ENCODE results near the gene TRIM63.
A peak's percentile ranks its signal among the peaks of the same experiment; 100 is the strongest.

Gene TRIM63

DNA sequence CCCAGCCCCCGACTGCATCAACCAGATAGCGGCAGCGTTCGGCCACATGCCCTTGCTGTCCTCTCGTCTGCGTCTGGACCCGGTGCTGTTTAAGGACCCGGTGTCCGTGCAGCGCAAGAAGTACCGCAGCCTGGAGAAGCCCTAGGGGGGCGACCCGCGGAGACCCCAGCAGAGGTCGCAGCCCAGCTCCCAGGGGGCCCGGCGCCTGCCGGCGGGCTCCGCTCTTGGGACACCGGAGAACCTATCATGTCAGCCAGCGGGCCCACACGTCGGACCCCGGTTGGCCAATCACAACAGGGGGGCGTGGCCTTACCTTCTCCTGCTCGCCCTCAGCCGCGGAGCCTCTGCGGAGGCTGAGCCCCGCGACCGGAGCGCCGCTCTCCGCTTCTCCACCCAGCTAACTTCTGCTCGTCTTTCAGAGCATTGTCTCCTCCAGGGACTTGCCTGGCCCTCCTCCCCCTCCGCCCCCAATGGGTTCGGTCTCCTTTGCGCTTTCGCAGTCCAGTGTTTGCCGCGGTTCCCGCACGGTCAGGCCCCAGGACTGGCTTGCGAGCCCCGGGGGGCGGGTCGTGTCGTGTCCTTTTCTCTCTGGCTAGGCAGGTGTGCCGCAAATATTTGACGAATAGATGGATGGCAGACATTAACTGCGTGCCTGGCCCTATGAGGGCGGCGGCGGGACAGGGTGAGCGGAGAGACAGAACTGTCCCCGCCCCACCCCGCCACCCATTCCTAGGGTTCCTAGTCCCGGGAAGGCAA is 32.0 kb downstream of the TRIM63 start:
- peaks cover 24% of the 10 kb centered on the region for H3K27me3 Mint-ChIP-seq
- H3K9me3 Mint-ChIP-seq, result no peaks in the 10 kb centered on the region
- peaks cover 24% of the 10 kb centered on the region for H3K4me1 Mint-ChIP-seq
- ATAC-seq (peak; percentile 95), DNase-seq (peak; percentile 87 to 91)
- H3K27ac Mint-ChIP-seq, result peak overlapping the region; percentile 71 to 89
- peak overlapping the region; percentile 93 to 98 for H3K4me3 Mint-ChIP-seq

DNA sequence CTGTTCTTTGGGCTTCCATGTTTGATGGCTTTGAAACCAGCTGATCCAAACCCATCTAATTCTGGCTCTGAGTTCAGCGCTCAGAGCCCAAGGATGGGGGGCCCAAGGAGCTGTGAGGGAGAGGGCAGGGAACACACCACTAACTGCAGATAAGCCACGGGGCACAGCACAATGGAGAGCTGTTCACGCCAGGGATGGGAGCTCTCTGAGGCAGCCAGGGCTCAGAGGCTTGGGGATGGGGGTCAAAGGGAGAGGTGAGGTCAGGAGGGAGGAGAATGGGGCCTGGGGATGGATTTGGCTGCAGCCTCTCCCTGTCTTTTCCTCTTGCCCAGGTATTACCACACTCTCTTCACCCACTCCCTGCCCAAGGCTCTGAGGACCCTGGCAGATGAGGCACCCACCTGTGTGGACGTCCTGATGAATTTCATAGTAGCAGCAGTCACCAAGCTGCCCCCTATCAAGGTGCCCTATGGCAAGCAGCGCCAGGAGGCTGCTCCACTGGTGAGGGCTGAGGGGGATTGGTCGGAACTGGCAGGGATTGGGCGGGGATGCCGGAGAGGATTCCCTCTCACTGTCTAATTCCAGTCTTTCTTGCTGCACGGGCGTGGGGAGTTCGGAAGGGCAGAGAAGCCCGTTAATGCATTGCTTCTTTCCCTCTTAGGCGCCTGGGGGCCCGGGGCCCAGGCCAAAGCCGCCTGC is 32.8 kb downstream of the TRIM63 start:
- H3K9me3 Mint-ChIP-seq, result no peaks in the 10 kb centered on the region
- ATAC-seq, result no peak
- no peak overlapping the region for H3K27ac Mint-ChIP-seq
- no peak for DNase-seq
- peaks cover 26% of the 10 kb centered on the region for H3K27me3 Mint-ChIP-seq
- peaks cover 24% of the 10 kb centered on the region for H3K4me1 Mint-ChIP-seq
- peak overlapping the region; percentile 93 to 98 for H3K4me3 Mint-ChIP-seq

DNA sequence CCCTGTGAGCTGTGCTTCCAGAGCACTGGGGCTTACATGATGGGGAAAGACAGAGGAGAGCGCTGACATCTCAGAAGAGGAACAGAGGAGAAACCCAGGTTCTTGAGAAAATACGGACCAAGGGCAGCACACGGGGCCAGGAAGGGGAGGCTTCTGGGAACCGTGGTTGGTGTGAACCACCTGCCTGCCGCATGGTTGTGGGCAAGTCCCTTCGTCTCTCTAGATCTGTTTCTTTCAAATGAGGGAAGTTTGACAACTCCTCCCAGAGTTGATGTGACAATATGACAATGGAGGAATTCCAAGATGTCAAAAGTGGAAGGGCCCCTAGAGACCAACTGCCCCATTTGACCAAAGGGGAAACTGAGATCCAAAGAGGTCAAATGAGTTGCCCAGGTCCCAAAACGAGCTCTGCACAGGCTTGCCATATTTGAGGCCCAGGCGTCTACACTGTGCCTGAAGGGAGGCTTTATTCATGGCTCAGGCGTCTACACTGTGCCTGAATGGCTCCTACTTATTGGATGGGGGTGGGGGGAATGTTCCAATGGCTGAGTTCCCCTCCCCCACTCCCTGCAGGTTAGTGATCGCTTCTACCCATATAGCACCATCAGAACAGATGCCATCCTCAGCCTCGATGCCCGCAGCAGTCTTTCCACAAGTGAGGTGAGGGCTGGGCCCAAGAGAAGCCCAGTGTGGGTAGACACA is 34.6 kb downstream of the TRIM63 start:
- no peak overlapping the region for H3K27ac Mint-ChIP-seq
- peaks cover 27% of the 10 kb centered on the region for H3K4me1 Mint-ChIP-seq
- ATAC-seq (no peak), DNase-seq (no peak)
- H3K9me3 Mint-ChIP-seq, result no peaks in the 10 kb centered on the region
- no peak overlapping the region for H3K4me3 Mint-ChIP-seq
- H3K27me3 Mint-ChIP-seq, result peaks cover 23% of the 10 kb centered on the region

DNA sequence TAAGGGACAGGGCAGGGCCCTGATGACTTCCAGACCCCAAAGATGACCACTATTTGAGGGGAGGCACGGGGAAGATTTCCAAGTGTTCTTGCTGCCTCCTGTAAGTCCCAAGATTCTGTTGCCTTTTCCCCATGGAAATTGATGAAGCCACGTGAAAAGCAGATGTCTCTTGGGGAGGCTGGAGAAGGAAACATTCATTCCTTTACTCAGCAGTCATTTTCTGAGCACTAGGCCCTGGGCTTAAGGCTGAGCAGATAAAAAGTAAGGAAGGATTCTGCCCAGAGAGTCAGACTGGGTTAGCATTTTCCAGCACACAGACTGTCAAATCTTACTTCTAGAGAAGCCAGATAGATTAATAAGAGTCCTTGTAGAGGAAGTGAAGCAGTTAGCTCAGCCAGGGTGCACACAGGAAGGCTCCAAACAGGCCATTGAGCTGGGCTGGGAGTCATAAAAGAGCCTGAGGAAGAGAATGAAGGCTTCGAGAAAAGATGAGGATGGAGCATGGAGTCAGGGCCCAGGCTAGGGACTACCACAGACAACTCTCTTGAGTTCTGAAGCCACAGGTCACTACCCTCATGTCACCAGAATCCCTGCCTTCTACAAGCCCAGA is 35.7 kb downstream of the TRIM63 start:
- no peak overlapping the region for H3K27ac Mint-ChIP-seq
- DNase-seq, result no peak
- no peak overlapping the region for H3K4me3 Mint-ChIP-seq
- peaks cover 28% of the 10 kb centered on the region for H3K4me1 Mint-ChIP-seq
- no peaks in the 10 kb centered on the region for H3K9me3 Mint-ChIP-seq
- ATAC-seq, result no peak
- peaks cover 23% of the 10 kb centered on the region for H3K27me3 Mint-ChIP-seq

DNA sequence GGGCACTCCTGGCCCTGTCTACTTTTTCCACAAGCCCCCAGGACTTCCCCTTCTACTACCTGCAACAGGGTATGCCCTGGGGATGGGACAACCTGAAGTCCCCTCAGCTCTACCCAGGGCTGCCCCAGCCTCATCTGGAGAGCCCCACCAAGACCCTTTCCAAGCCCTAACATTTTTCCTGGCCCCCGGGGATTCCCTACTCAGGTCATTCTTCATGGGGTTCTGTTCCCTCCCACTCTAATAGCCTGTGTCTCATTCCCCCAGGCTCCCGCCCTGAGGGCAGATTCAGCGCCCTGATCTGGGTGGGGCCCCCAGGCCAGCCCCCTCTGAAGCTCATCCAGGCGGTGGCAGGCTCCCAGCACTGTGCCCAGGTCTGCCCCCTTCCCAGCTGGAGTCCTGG is 36.2 kb downstream of the TRIM63 start:
- Mint-ChIP-seq H3K4me1 (peaks cover 23% of the 10 kb centered on the region), H3K27ac (no peak overlapping the region), H3K9me3 (no peaks in the 10 kb centered on the region), H3K27me3 (peaks cover 23% of the 10 kb centered on the region), H3K4me3 (no peak overlapping the region)
- DNase-seq (no peak), ATAC-seq (no peak)

DNA sequence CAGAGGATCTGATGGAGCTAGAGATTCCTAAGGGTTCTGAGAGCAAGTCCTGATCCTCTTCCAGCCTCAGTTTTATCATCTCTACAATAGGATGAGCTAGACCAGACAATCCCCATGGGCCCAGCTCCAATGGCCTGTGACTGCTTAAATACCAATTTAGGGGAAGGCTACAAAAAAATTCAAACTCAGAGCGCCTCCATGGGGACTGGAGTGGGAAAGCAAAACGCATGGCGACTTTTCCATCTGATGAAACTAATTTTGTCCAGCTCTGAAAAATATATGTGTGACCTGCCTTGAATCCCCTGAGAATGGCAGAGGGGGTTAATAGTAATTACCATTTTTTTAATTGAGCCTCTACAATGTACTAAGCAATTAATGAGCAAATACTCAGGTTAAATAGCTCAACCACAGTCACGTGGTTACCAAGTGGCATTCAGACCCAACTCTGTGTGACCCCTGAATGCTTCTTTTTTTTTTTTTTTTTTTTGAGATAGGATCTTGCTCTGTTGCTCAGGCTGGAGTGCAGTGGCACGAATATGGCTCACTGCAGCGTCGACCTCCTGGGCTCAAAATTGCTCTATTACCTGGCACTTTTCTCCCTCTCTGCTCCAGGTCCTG is 37.5 kb downstream of the TRIM63 start:
- Mint-ChIP-seq H3K4me3 (no peak overlapping the region), H3K4me1 (peaks cover 15% of the 10 kb centered on the region), H3K27me3 (peaks cover 23% of the 10 kb centered on the region), H3K27ac (no peak overlapping the region), H3K9me3 (no peaks in the 10 kb centered on the region)
- ATAC-seq (no peak), DNase-seq (no peak)

DNA sequence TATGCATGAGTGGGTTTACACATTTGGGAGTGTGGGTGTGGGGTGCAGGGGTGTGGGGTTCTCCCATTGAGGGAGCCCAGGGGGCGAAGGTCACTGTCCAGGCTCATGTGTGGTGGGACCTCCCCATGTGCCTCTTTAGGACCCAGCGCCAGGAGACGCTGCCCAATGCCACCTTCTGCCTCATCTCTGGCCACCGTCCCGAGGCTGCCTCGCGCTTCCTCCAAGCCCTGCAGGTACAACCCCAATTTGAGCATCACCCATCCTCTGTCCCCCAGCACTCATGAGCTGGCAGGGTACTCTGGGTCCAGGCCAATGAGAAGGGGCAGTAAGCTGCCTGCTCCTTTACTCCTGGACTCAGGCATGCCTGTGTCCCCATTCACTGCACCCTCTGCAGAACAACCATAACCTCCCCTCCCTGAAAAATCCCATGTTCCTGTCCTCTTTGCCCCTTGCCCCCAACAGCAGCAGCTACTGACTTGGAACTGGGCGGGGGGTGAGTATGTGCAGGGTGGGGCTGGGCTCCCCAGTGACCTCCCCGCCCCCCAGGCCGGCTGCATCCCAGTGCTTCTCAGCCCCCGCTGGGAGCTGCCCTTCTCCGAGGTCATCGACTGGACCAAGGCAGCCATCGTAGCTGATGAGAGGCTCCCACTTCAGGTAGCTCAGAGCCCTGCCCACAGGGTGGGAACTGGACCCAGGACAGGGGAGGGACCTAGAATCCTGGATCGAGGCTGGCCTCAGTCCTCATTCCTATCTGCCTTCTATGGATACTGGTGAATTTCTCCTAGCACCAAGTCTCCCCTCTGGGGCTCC is 38.2 kb downstream of the TRIM63 start:
- H3K4me3 Mint-ChIP-seq, result no peak overlapping the region
- H3K9me3 Mint-ChIP-seq, result no peaks in the 10 kb centered on the region
- H3K27me3 Mint-ChIP-seq, result peaks cover 18% of the 10 kb centered on the region
- no peak for DNase-seq
- no peak overlapping the region for H3K27ac Mint-ChIP-seq
- no peak for ATAC-seq
- peaks cover 8% of the 10 kb centered on the region for H3K4me1 Mint-ChIP-seq

DNA sequence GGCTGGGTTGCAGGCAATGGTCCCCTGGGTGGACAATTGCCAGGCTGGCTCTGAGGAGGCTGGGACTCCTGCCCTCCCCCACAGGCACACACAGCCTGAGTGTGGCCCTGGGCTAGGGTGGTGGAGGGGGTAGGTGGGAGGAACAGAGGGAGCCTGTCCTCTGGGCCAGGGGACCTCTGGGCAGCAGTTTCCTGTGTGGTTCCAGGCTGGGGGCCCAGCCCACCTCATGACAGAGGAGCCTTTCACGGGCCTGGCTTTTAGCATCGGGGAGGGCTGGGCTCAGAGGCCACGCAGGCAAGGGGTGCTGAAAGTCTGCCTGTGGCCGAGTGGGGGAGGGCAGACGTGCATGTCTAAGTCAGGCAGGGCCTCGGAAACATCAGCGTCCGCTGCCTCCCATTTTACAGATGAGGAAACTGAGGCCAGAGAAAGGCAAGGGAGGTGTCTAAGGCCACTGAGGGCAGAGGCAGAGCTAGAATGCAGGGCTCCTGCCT is 38.9 kb downstream of the TRIM63 start:
- ATAC-seq (no peak), DNase-seq (no peak)
- Mint-ChIP-seq H3K27me3 (peaks cover 11% of the 10 kb centered on the region), H3K27ac (no peak overlapping the region), H3K4me1 (peaks cover 6% of the 10 kb centered on the region), H3K4me3 (no peak overlapping the region), H3K9me3 (no peaks in the 10 kb centered on the region)

DNA sequence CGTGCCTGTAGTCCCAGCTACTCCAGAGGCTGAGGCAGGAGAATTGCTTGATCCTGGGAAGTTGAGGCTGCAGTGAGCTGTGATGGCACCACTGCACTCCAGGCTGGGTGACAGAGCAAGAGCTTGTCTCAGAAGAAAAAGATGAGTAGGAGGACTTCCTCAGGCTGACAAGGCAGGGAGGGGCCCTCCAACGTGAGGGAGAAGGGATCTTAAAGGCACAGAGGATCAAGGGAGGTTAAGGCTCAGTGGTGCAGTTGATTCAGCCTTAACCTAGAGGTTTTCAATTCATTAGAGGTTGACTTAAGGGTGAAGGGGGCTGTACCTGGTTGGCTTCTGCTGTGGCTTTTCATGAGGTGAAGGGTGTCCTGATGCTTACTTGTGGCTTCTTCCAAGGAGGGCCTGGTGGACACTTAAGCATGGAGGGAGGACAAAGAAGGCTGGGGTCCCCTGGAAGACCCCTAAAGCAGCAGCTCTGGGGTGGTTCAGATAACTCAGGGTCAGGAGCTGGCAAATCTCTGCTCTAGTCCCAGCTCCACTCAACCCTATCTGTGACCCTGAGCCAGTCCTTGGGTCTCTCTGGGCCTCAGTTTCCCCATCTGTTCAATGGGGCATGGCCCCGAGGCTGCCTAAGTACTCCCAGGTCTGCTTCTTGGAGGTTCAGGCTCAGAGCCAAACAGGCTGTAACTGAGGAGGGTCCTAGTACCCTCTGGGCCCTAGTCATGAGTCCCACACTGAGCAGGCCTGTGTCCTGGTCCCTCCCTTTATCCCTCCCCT is 39.5 kb downstream of the TRIM63 start:
- DNase-seq (no peak), ATAC-seq (peak; percentile 60)
- Mint-ChIP-seq H3K4me3 (no peak overlapping the region), H3K27ac (no peak overlapping the region), H3K9me3 (no peaks in the 10 kb centered on the region), H3K4me1 (peaks cover 6% of the 10 kb centered on the region), H3K27me3 (peaks cover 11% of the 10 kb centered on the region)

DNA sequence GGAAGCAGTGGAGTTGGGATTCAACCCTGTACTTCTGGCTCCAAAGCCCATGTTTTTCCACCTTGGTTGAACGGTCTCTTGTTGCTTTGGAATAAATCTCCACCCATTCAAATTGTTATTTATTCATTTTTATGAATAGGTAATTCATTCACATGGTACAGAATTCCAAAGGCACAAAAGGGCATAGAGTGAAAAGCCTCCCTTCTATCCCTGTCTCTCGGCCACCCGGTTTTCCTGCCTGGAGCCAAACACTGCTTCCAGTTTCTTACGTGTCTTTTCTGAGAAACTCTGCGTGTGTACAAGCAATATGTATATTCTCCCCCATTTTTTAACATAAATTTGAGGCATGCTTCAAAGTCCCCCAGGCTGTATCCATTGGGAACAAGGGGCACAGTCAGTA is 41.9 kb downstream of the TRIM63 start:
- H3K27ac Mint-ChIP-seq, result no peak overlapping the region
- peaks cover 21% of the 10 kb centered on the region for H3K27me3 Mint-ChIP-seq
- no peaks in the 10 kb centered on the region for H3K9me3 Mint-ChIP-seq
- no peak overlapping the region for H3K4me3 Mint-ChIP-seq
- no peak for DNase-seq
- no peak for ATAC-seq
- peaks cover 7% of the 10 kb centered on the region for H3K4me1 Mint-ChIP-seq

DNA sequence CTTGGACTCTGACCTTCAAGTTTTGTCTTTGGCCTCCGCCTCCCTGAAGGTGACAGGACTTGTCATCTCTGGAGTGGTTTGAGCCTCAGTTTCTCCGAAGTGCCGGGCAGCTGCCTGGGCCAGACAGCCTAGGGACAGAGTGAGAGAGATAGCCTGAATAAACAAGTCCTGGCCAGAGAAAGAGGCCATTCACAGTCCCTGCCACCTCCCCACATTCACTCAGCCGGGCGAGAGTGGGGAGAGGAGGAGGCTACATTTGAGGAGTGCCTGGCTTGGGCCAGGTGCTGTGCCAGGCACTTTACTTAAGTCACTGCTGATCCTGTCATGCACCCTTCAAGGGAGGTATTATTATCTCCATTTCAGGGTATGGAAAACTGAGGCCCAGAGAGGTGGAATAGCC is 42.4 kb downstream of the TRIM63 start:
- no peak overlapping the region for H3K4me3 Mint-ChIP-seq
- peaks cover 12% of the 10 kb centered on the region for H3K4me1 Mint-ChIP-seq
- peaks cover 21% of the 10 kb centered on the region for H3K27me3 Mint-ChIP-seq
- DNase-seq (no peak), ATAC-seq (no peak)
- no peaks in the 10 kb centered on the region for H3K9me3 Mint-ChIP-seq
- H3K27ac Mint-ChIP-seq, result no peak overlapping the region

DNA sequence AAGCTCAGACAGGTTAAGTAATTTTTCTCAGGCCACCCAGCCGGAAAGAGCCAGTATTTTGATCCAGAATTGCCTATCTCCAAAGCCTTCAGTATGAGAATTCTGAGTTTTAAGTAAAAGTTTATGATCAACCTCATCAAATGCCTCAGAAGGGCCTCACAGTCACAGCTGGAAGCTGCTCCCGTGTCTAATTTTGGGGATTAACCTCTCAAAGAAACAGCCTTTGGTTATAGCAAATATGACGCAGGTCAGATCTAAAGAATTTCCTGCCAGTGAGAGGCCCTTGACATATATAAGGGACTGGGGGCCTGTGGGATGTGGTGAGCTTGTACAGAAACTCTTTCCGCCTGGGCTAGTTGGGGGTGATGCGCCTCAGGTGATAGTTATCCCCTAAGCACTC is 43.6 kb downstream of the TRIM63 start:
- no peak for DNase-seq

DNA sequence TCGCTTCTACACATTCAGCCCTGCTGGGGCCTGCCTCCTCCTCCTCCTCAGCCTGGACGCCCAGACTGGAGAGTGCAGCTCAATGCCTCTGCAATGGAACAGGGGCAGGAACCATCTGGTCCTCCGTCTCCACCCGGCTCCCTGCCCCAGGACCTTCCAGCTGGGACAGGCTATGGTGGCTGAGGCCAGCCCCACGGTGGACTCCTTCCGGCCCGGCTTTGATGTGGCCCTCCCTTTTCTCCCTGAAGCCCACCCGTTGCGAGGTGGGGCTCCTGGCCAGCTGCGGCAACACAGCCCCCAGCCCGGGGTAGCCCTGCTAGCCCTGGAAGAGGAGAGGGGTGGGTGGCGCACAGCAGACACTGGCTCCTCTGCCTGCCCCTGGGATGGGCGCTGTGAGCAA is 44.4 kb downstream of the TRIM63 start:
- H3K4me3 Mint-ChIP-seq, result no peak overlapping the region
- H3K4me1 Mint-ChIP-seq, result peaks cover 19% of the 10 kb centered on the region
- DNase-seq (no peak), ATAC-seq (no peak)
- peaks cover 10% of the 10 kb centered on the region for H3K27me3 Mint-ChIP-seq
- no peaks in the 10 kb centered on the region for H3K9me3 Mint-ChIP-seq
- no peak overlapping the region for H3K27ac Mint-ChIP-seq

More for the DNA sequence above, 43.6 kb downstream of the TRIM63 start:
- H3K27me3 Mint-ChIP-seq, result peaks cover 10% of the 10 kb centered on the region
- no peak overlapping the region for H3K4me3 Mint-ChIP-seq
- ATAC-seq, result no peak
- peaks cover 20% of the 10 kb centered on the region for H3K4me1 Mint-ChIP-seq
- H3K27ac Mint-ChIP-seq, result no peak overlapping the region
- no peaks in the 10 kb centered on the region for H3K9me3 Mint-ChIP-seq

DNA sequence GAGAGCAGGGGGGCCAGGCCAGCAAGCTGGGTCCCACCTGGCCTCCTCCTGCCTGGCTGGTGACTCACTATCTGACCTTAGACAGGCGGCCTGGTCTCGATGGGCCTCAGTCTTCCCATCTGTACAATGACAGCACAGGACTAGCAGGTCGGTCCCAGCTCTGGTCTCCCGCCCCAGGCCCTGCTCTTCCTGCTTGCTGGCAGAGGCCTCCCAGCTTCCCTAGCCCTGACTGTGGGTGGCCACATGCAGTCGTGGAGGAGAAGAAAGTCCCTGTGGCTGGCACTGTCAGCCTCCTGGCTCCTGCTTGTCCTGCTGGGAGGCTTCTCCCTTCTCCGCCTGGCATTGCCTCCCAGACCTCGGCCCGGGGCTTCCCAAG is 45.0 kb downstream of the TRIM63 start:
- H3K4me3 Mint-ChIP-seq, result no peak overlapping the region
- H3K27ac Mint-ChIP-seq, result no peak overlapping the region
- DNase-seq (no peak), ATAC-seq (no peak)
- H3K9me3 Mint-ChIP-seq, result no peaks in the 10 kb centered on the region
- peaks cover 10% of the 10 kb centered on the region for H3K27me3 Mint-ChIP-seq
- peaks cover 18% of the 10 kb centered on the region for H3K4me1 Mint-ChIP-seq
